Heart left ventricle (tissue), 16 donors: ENCODE measurements around the gene FAR2. TPM values are rescaled to one million over a fixed set of nuclear protein-coding genes. Genes with fewer than 3 reads are reported as not detected.
A peak's percentile ranks its signal among the peaks of the same experiment; 100 is the strongest.

Experiments used
- ATAC-seq, 4 donors: fragments of 200-7000 bp; cut with Tn5 transposase; one replicate each; pipeline ENCODE4 v1.9.1; 2020 to 2022; ENCODE audit warnings: moderate library complexity in 4 of 4, mild to moderate bottlenecking in 3 of 4, moderate number of reproducible peaks in 1 of 4
- DNase-seq, 5 donors: peaks; one replicate each; pipeline ENCODE4 v3.0.0-alpha.2; 2020
- H3K27ac ChIP-seq, 12 donors: fragments of 200-600 bp; sonication (generic) in 4 of 12; one replicate each; pipeline versions ENCODE4 v1.5.0 to v1.8.0; 2016 to 2022; ENCODE audit warnings: mild to moderate bottlenecking in 2 of 12
- H3K27me3 ChIP-seq, 9 donors: fragments of 200-600 bp; sonication (generic) in 2 of 9; one replicate each; pipeline versions ENCODE4 v1.5.1 to v1.8.0; 2016 to 2022; ENCODE audit warnings: mild to moderate bottlenecking in 3 of 9
- H3K36me3 ChIP-seq, 9 donors: fragments of 200-600 bp; sonication (generic) in 2 of 9; one replicate each; pipeline versions ENCODE4 v1.5.0 to v1.8.0; 2018 to 2022; ENCODE audit warnings: mild to moderate bottlenecking in 2 of 9
- H3K4me1 ChIP-seq, 12 donors: fragments of 200-600 bp; sonication (generic) in 4 of 12; one replicate each; pipeline versions ENCODE4 v1.5.0 to v1.8.0; 2016 to 2022; ENCODE audit warnings: mild to moderate bottlenecking in 3 of 12
- H3K4me3 ChIP-seq, 12 donors: fragments of 200-600 bp; sonication (generic) in 4 of 12; one replicate each; pipeline versions ENCODE4 v1.5.0 to v1.8.0; 2017 to 2022; ENCODE audit warnings: mild to moderate bottlenecking in 9 of 12, moderate library complexity in 4 of 12
- H3K9me3 ChIP-seq, 12 donors: fragments of 200-600 bp; sonication (generic) in 4 of 12; one replicate each; pipeline versions ENCODE4 v1.5.0 to v1.8.0; 2016 to 2022; ENCODE audit warnings: mild to moderate bottlenecking in 1 of 12
- CTCF ChIP-seq, 12 donors: fragments of 200-600 bp; sonication (generic) in 4 of 12; IDR thresholded peaks; one replicate each; pipeline versions ENCODE4 v1.5.0 to v1.8.0; 2018 to 2022; ENCODE audit warnings: antibody characterized with exemption in 12 of 12, mild to moderate bottlenecking in 5 of 12
- POLR2A ChIP-seq, 2 donors: fragments of 450-650 bp; IDR thresholded peaks; one replicate each; pipeline ENCODE4 v1.6.1; 2017; ENCODE audit warnings: antibody characterized with exemption in 2 of 2, mild to moderate bottlenecking in 2 of 2, moderate library complexity in 2 of 2
- WGBS, 4 donors: extraction: QIAGEN DNeasy Blood & Tissue Kit in 2 of 4; methylation state at CpG; one replicate each; pipeline versions ENCODE4 v1.1.5 to v1.1.7; 2013 to 2018; 5-methylcytosine and 5-hydroxymethylcytosine counted together
- intact Hi-C, 10 donors: fragments of 100-400 bp; cut with DNase I; formaldehyde crosslinking; loops; one replicate each; pipeline versions ENCODE4 v1.11.1 to v1.14.2; 2022
- polyA plus RNA-seq, 2 donors: library from polyadenylated mRNA; stranded (reverse); fragments of 200-250 nt; gene quantifications; one replicate each; pipeline ENCODE4 v1.2.3, GENCODE V29; 2013
- total RNA-seq, 9 donors: library from RNA; depleted of rRNA in 2 of 9; stranded (reverse); fragments of >200 nt in 2 of 9; fragmentation: NEBNext Ultra II Directional in 3 of 9; extraction: Animal tissue kit (Norgen Biotek cat#: 25700) in 3 of 9; gene quantifications; one replicate each; pipeline versions ENCODE4 v1.1.0 to v1.2.4, GENCODE V29; 2016 to 2023
- donor health status: ischemic (EF 13 %, LVEDD 7.1; RV severe dilation, severe dysfunction).
- donor health status: healthy with polysubstance abuse.
- donor health status: DM: no; HTN: yes; CAD: no.
- donor health status: DM: no; HTN: no; CAD: no.
- donor health status: ischemic (EF 25% LVEDD 6.9; RV normal size, moderate dysfunction).
- donor health status: ischemic (EF 25% LVEDD 5.7; RV mildly dilated, moderate dysfunction).
- donor health status: healthy.
- donor health status: DM: yes; HTN: yes; CAD: no.
- donor health status: ischemic (EF 35%, LVEDD 5.7; RV mildly dilated, moderate dysfunction).
- donor health status: nonischemic (EF 11% LVEDD 7.7; RV severe dilation, severe dysfunction).
- donor health status: DM: yes; HTN: yes; CAD: no.
- donor health status: PGD.
- donor health status: ischemic (EF 29% LVEDD 5.4; RV normal size, mild dysfunction).
- donor health status: nonischemic (EF 23%, LVEDD 6.1; RV moderate dilation, normal function).

FAR2 gene
- total and polyA plus RNA-seq, 11 donors, result 1.1 to 11.6 (median 3.0) TPM

- H3K27ac ChIP-seq, result peak overlapping the region in 1 of 12 donors; percentile 70
- WGBS, 4 donors, result 83 to 90% (median 88%) methylated on average over 2 of the region's 2 CpGs
- H3K4me1 ChIP-seq, result peaks cover 0 to 32% (median 10%) of the 10 kb centered on the region in 12 donors
- no peaks in the 10 kb centered on the region for H3K9me3 ChIP-seq
- intact Hi-C loops, result no loop called here
- ATAC-seq (peak; percentile 37 to 68 (median 50)), DNase-seq (no peak)
- no peak overlapping the region for H3K4me3 ChIP-seq
- no peak for TF ChIP-seq CTCF (IDR thresholded peaks at IDR 0.05)
- no peak for TF ChIP-seq POLR2A (IDR thresholded peaks at IDR 0.05)
- H3K27me3 ChIP-seq, result no peaks in the 10 kb centered on the region
- no peaks in the 10 kb centered on the region for H3K36me3 ChIP-seq
Measured at GRCh38 chr12:29208060-29208459, 59.0 kb downstream of the FAR2 start.

- DNase-seq (no peak), ATAC-seq (no peak)
- Histone ChIP-seq H3K36me3 (no peaks in the 10 kb centered on the region), H3K4me1 (peaks cover 0 to 36% (median 10%) of the 10 kb centered on the region in 12 donors), H3K27me3 (no peaks in the 10 kb centered on the region), H3K27ac (no peak overlapping the region), H3K9me3 (no peaks in the 10 kb centered on the region), H3K4me3 (no peak overlapping the region)
- TF ChIP-seq POLR2A (IDR thresholded peaks at IDR 0.05) (no peak), CTCF (IDR thresholded peaks at IDR 0.05) (no peak)
- 77 to 85% (median 79%) methylated on average over 3 of the region's 3 CpGs for WGBS, 4 donors
- intact Hi-C loops, result no loop called here
Measured at GRCh38 chr12:29208936-29209701, 60.0 kb downstream of the FAR2 start.

GRCh38 chr12:29211696-29212095 lies 62.6 kb downstream of the FAR2 start:
- Histone ChIP-seq H3K4me1 (peaks cover 0 to 36% (median 12%) of the 10 kb centered on the region in 12 donors), H3K9me3 (no peaks in the 10 kb centered on the region), H3K36me3 (no peaks in the 10 kb centered on the region), H3K27me3 (no peaks in the 10 kb centered on the region), H3K4me3 (no peak overlapping the region), H3K27ac (no peak overlapping the region)
- ATAC-seq, result no peak
- no peak for TF ChIP-seq CTCF (IDR thresholded peaks at IDR 0.05)
- no peak for TF ChIP-seq POLR2A (IDR thresholded peaks at IDR 0.05)
- intact Hi-C loops, result no loop called here
- 73 to 74% (median 73%) methylated on average over 2 of the region's 2 CpGs for WGBS, 4 donors
- no peak for DNase-seq

- ATAC-seq, result peak in 3 of 4 donors; percentile 33 to 79 (median 61)
- Histone ChIP-seq H3K27me3 (no peaks in the 10 kb centered on the region), H3K27ac (peak overlapping the region in 1 of 12 donors; percentile 8), H3K4me3 (no peak overlapping the region), H3K36me3 (no peaks in the 10 kb centered on the region), H3K4me1 (peaks cover 0 to 34% (median 16%) of the 10 kb centered on the region in 12 donors), H3K9me3 (no peaks in the 10 kb centered on the region)
- TF ChIP-seq POLR2A (IDR thresholded peaks at IDR 0.05) (no peak), CTCF (IDR thresholded peaks at IDR 0.05) (no peak)
- WGBS, 4 donors, result 25 to 42% (median 31%) methylated on average over 4 of the region's 4 CpGs
- no peak for DNase-seq
- intact Hi-C loops, result no loop called here
Measured at GRCh38 chr12:29212682-29213403, 63.8 kb downstream of the FAR2 start.
